ENCODE results near the gene AADAC.

DNA sequence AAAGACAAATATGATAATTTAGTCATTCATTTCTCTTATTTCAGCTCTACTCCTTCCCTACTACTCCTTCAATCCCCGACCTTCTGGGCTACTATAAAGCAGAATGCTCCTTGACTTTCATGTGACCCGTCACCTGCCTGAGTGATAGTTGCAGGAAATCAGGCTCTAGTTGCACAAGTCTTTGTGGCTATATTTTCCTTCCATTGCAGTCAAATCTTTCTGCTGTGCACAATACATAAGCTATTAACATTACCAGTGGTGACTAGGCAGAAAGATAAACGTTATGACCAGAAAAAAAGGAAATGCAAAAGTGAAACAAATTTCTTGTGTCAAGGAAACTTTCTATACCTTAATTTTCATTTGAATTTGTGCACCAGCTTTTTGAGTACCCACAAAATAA, 61.8 kb downstream of the AADAC start:
- TF ChIP-seq, protein P1, sequence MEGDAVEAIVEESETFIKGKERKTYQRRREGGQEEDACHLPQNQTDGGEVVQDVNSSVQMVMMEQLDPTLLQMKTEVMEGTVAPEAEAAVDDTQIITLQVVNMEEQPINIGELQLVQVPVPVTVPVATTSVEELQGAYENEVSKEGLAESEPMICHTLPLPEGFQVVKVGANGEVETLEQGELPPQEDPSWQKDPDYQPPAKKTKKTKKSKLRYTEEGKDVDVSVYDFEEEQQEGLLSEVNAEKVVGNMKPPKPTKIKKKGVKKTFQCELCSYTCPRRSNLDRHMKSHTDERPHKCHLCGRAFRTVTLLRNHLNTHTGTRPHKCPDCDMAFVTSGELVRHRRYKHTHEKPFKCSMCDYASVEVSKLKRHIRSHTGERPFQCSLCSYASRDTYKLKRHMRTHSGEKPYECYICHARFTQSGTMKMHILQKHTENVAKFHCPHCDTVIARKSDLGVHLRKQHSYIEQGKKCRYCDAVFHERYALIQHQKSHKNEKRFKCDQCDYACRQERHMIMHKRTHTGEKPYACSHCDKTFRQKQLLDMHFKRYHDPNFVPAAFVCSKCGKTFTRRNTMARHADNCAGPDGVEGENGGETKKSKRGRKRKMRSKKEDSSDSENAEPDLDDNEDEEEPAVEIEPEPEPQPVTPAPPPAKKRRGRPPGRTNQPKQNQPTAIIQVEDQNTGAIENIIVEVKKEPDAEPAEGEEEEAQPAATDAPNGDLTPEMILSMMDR (IDR thresholded peaks at IDR 0.05), result no peak
- TF ChIP-seq POLR2AphosphoS5 (IDR thresholded peaks at IDR 0.05), result no peak
- TF ChIP-seq POLR2A (IDR thresholded peaks at IDR 0.05), result no peak
